ENCODE results near the gene ZBTB38. TPM values are rescaled to one million over a fixed set of nuclear protein-coding genes. Genes with fewer than 3 reads are reported as not detected.

ZBTB38 gene
- total RNA-seq, 1 experiment from 2014 or later = 21.8 TPM

DNA sequence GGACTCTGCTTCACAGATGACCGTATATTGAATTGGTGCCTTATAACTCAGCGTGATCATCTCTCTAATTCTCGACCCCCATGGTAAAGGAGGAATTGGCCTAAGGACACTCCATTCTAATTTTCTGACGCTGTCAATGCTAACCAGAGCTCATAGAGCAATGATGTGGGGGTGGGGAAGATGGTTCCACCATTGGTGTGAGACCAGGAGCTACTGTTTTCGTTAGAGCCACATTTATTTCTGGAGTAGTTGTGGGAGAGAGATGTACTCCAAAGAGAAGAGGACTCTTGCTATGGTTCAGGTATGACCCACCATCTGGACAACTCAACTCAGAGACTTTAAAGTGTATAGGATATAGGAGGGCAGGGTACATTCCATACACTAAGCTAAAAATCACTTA is 16.3 kb downstream of the ZBTB38 start:
- no peaks in the 10 kb centered on the region for H3K79me2 ChIP-seq (ENCODE audit: low read depth)
- no peaks in the 10 kb centered on the region for H3K27me3 ChIP-seq (ENCODE audit: insufficient read depth, low read depth)
- H3K36me3 ChIP-seq (ENCODE audit: low read depth) = no peaks in the 10 kb centered on the region
- intact Hi-C loops (cut with micrococcal nuclease; ENCODE audit: unreplicated experiment) = no loop called here
- no peak overlapping the region for H3K4me3 ChIP-seq
- no peaks in the 10 kb centered on the region for H4K20me1 ChIP-seq (ENCODE audit: insufficient read depth)
- H3F3A ChIP-seq (ENCODE audit: insufficient read depth, low read depth) = no peaks in the 10 kb centered on the region
- POLR2A ChIA-PET (ENCODE audit: unreplicated experiment) = no interaction called here
- no TSS peak for BruUV-seq (replicated peaks)
- H3K9me2 ChIP-seq (ENCODE audit: insufficient read depth) = 0 out of 2 replicates have a peak, but pooled peaks cover 2% of the 10 kb centered on the region
- H3K4me1 ChIP-seq (replicated peaks; ENCODE audit: insufficient read depth) = no peaks in the 10 kb centered on the region
- no peaks in the 10 kb centered on the region for H3K9me3 ChIP-seq (ENCODE audit: insufficient read depth, low read depth)
- DNase-seq = no peak
- no peak overlapping the region for H3K4me2 ChIP-seq
- CTCF ChIA-PET = no interaction called here
- no peak overlapping the region for H3K27ac ChIP-seq
- H2AFZ ChIP-seq = no peak overlapping the region
- TF ChIP-seq EZH2 (IDR thresholded peaks at IDR 0.05; ENCODE audit: low read depth) = no peak
- TF ChIP-seq, protein P1, sequence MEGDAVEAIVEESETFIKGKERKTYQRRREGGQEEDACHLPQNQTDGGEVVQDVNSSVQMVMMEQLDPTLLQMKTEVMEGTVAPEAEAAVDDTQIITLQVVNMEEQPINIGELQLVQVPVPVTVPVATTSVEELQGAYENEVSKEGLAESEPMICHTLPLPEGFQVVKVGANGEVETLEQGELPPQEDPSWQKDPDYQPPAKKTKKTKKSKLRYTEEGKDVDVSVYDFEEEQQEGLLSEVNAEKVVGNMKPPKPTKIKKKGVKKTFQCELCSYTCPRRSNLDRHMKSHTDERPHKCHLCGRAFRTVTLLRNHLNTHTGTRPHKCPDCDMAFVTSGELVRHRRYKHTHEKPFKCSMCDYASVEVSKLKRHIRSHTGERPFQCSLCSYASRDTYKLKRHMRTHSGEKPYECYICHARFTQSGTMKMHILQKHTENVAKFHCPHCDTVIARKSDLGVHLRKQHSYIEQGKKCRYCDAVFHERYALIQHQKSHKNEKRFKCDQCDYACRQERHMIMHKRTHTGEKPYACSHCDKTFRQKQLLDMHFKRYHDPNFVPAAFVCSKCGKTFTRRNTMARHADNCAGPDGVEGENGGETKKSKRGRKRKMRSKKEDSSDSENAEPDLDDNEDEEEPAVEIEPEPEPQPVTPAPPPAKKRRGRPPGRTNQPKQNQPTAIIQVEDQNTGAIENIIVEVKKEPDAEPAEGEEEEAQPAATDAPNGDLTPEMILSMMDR (conservative IDR thresholded peaks at IDR 0.05) = no peak

DNA sequence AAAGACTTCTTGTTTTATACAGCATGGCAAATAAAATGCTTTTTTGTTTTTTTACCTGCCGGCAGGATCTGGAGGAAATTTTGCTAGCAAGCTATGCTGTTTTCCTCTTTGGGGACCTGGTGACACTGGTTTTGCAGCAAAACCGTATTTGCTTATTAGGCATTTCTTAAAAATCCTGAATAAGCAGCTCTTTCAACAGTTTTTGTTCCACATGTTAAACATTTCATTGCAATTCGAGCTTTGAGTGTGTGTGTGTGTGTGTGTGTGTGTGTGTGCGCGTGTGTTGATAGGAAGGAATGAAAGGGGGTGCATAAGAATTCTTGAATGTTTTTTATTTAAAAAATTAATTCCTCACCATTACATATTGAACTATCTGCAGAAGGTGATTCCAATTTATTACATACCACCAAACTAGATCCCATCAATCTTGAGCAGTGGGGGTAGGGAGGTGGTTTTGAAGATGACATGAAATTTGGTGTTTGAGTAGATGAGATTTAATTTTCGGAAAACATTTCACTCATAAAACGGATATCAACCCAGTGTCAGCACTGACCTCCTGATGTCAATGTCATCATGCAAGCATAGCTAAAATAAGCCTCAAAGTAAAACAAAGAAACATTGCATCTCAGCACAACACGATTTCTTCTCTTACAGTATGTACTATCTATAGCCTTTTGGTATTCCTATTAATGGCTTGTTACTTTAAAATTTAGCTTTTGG is 17.3 kb downstream of the ZBTB38 start:
- ChIA-PET CTCF (interaction anchor here (0.6 kb wide), 2 partner anchors 17 to 50 kb away, joined by 3 to 5 read pairs; partner anchors contain the start of gene ZBTB38), POLR2A (ENCODE audit: unreplicated experiment) (no interaction called here)
- no peaks in the 10 kb centered on the region for H3K4me1 ChIP-seq (replicated peaks; ENCODE audit: insufficient read depth)
- intact Hi-C loops (cut with micrococcal nuclease; ENCODE audit: unreplicated experiment) = no loop called here
- no TSS peak for BruUV-seq (replicated peaks)
- no peaks in the 10 kb centered on the region for H3K9me3 ChIP-seq (ENCODE audit: insufficient read depth, low read depth)
- H3K36me3 ChIP-seq (ENCODE audit: low read depth) = no peaks in the 10 kb centered on the region
- H3K27ac ChIP-seq = no peak overlapping the region
- no peak for DNase-seq
- H3K9me2 ChIP-seq (ENCODE audit: insufficient read depth) = 0 out of 2 replicates have a peak, but pooled peaks cover 4% of the 10 kb centered on the region
- no peak overlapping the region for H3K4me2 ChIP-seq
- H4K20me1 ChIP-seq (ENCODE audit: insufficient read depth) = no peaks in the 10 kb centered on the region
- no peaks in the 10 kb centered on the region for H3K79me2 ChIP-seq (ENCODE audit: low read depth)
- no peak for TF ChIP-seq EZH2 (IDR thresholded peaks at IDR 0.05; ENCODE audit: low read depth)
- TF ChIP-seq, protein P1 (conservative IDR thresholded peaks at IDR 0.05) = no peak
- no peaks in the 10 kb centered on the region for H3F3A ChIP-seq (ENCODE audit: insufficient read depth, low read depth)
- no peak overlapping the region for H2AFZ ChIP-seq
- H3K4me3 ChIP-seq = no peak overlapping the region
- H3K27me3 ChIP-seq (ENCODE audit: insufficient read depth, low read depth) = no peaks in the 10 kb centered on the region

DNA sequence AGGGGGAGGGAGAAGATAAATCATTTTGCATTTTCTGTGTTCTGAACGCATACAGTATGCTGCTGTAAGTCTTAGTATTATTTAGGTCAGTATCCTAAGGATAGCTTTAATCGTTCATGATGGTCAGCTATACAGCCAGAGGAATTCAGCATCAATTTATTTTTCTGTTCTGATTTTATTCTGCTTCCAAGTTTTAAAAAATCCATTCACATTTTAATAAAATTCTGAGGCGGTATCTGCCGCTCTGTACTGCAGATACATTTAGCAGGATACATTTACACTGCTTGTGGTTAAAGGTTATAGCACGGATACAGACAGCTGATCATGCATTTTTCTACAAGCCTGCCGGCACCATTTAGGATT is 17.8 kb downstream of the ZBTB38 start:
- Histone ChIP-seq H3K4me2 (no peak overlapping the region), H3K36me3 (ENCODE audit: low read depth) (no peaks in the 10 kb centered on the region), H3K79me2 (ENCODE audit: low read depth) (no peaks in the 10 kb centered on the region), H3K27ac (no peak overlapping the region), H3K4me3 (no peak overlapping the region), H3K27me3 (ENCODE audit: insufficient read depth, low read depth) (no peaks in the 10 kb centered on the region), H3K9me3 (ENCODE audit: insufficient read depth, low read depth) (no peaks in the 10 kb centered on the region), H3K4me1 (replicated peaks; ENCODE audit: insufficient read depth) (no peaks in the 10 kb centered on the region), H3K9me2 (ENCODE audit: insufficient read depth) (0 out of 2 replicates have a peak, but pooled peaks cover 4% of the 10 kb centered on the region), H4K20me1 (ENCODE audit: insufficient read depth) (no peaks in the 10 kb centered on the region), H2AFZ (no peak overlapping the region), H3F3A (ENCODE audit: insufficient read depth, low read depth) (no peaks in the 10 kb centered on the region)
- no peak for DNase-seq
- ChIA-PET CTCF (interaction anchor here (0.6 kb wide), 1 partner anchor 50 kb away, joined by 3 read pairs; no protein-coding TSS in a partner anchor), POLR2A (ENCODE audit: unreplicated experiment) (no interaction called here)
- no peak for TF ChIP-seq EZH2 (IDR thresholded peaks at IDR 0.05; ENCODE audit: low read depth)
- TF ChIP-seq, protein P1 (conservative IDR thresholded peaks at IDR 0.05) = no peak
- intact Hi-C loops (cut with micrococcal nuclease; ENCODE audit: unreplicated experiment) = no loop called here
- no TSS peak for BruUV-seq (replicated peaks)
